H9 (cell line): ENCODE data around the gene CCDC57. TPM values are rescaled to one million over a fixed set of nuclear protein-coding genes. Genes with fewer than 3 reads are reported as not detected.

Experiments
- DNase-seq: peaks from one replicate; pipeline ENCODE4 v3.0.0-alpha.2; 2017
- H2AFZ ChIP-seq: one replicate; pipeline ENCODE4 v1.6.1; 2013; ENCODE audit warnings: mild to moderate bottlenecking, low read length, control low read depth, moderate library complexity
- H2AK5ac ChIP-seq: 2 replicates; pipeline ENCODE4 v1.6.1; 2013; ENCODE audit warnings: low read length, control low read depth, mixed read lengths; ENCODE audit not compliant: insufficient read length
- H2BK120ac ChIP-seq: one replicate; pipeline ENCODE4 v1.6.1; 2013; ENCODE audit warnings: low read depth, mild to moderate bottlenecking, low read length, control low read depth, inconsistent platforms; ENCODE audit not compliant: poor library complexity, severe bottlenecking
- H2BK12ac ChIP-seq: 2 replicates; pipeline ENCODE4 v1.6.1; 2013; ENCODE audit warnings: low read length, control low read depth, mixed read lengths, low read depth; ENCODE audit not compliant: insufficient read length
- H2BK15ac ChIP-seq: 2 replicates; pipeline ENCODE4 v1.6.1; 2013; ENCODE audit warnings: low read depth, low read length, control low read depth
- H2BK20ac ChIP-seq: one replicate; pipeline ENCODE4 v1.6.1; 2013; ENCODE audit warnings: low read depth, mild to moderate bottlenecking, low read length, control low read depth, inconsistent platforms; ENCODE audit not compliant: poor library complexity, severe bottlenecking
- H2BK5ac ChIP-seq: 2 replicates; pipeline ENCODE4 v1.6.1; 2013; ENCODE audit warnings: low read length, control low read depth, mixed read lengths; ENCODE audit not compliant: insufficient read length
- H3K14ac ChIP-seq: 2 replicates; pipeline ENCODE4 v1.6.1; 2013; ENCODE audit warnings: low read length, control low read depth; ENCODE audit not compliant: insufficient read depth
- H3K18ac ChIP-seq: 2 replicates; pipeline ENCODE4 v1.6.1; 2013; ENCODE audit warnings: low read depth, mild to moderate bottlenecking, mixed read lengths, low read length, control low read depth; ENCODE audit not compliant: insufficient read length
- H3K23ac ChIP-seq: 2 replicates; pipeline ENCODE4 v1.6.1; 2013; ENCODE audit warnings: low read length, control low read depth, mixed read lengths, low read depth; ENCODE audit not compliant: insufficient read length
- H3K23me2 ChIP-seq: 2 replicates; pipeline ENCODE4 v1.6.1; 2013; ENCODE audit warnings: low read depth, mild to moderate bottlenecking, mixed read lengths, low read length, control low read depth; ENCODE audit not compliant: insufficient read length, poor library complexity, severe bottlenecking
- H3K27ac ChIP-seq: 2 replicates; pipeline ENCODE4 v1.5.1; 2013; ENCODE audit warnings: low read length, control low read depth, mixed read lengths, low read depth; ENCODE audit not compliant: insufficient read length
- H3K27me3 ChIP-seq: 2 replicates; pipeline ENCODE4 v1.6.1; 2013; ENCODE audit warnings: low read length, control low read depth, inconsistent platforms; ENCODE audit not compliant: insufficient read depth
- H3K4ac ChIP-seq: 2 replicates; pipeline ENCODE4 v1.6.1; 2013; ENCODE audit warnings: low read depth, mild to moderate bottlenecking, control low read depth, inconsistent platforms, low read length, moderate library complexity
- H3K4me1 ChIP-seq: 2 replicates; pipeline ENCODE4 v1.6.1; 2013; ENCODE audit warnings: low read length, control low read depth, inconsistent platforms; ENCODE audit not compliant: insufficient read depth
- H3K4me2 ChIP-seq: 2 replicates; pipeline ENCODE4 v1.6.1; 2013; ENCODE audit warnings: low read length, control low read depth, mixed read lengths; ENCODE audit not compliant: insufficient read length, insufficient read depth
- H3K56ac ChIP-seq: 2 replicates; pipeline ENCODE4 v1.6.1; 2013; ENCODE audit warnings: low read depth, mild to moderate bottlenecking, mixed read lengths, low read length, control low read depth; ENCODE audit not compliant: insufficient read length
- H3K79me1 ChIP-seq: 2 replicates; pipeline ENCODE4 v1.6.1; 2013; ENCODE audit warnings: low read depth, mild to moderate bottlenecking, moderate library complexity, low read length, control low read depth, inconsistent platforms; ENCODE audit not compliant: insufficient read depth, poor library complexity, severe bottlenecking
- H3K79me2 ChIP-seq: 2 replicates; pipeline ENCODE4 v1.6.1; 2013; ENCODE audit warnings: low read length, control low read depth, inconsistent platforms; ENCODE audit not compliant: insufficient read depth
- H3K9ac ChIP-seq: 2 replicates; pipeline ENCODE4 v1.6.1; 2013; ENCODE audit warnings: low read length, control low read depth, mixed read lengths; ENCODE audit not compliant: insufficient read length; ENCODE audit errors: extremely low read depth
- H3K9me3 ChIP-seq: one replicate; pipeline ENCODE4 v1.6.1; 2013; ENCODE audit warnings: low read depth, low read length, inconsistent platforms; ENCODE audit not compliant: control insufficient read depth
- H3T11ph ChIP-seq: one replicate; pipeline ENCODE4 v1.6.1; 2013; ENCODE audit warnings: mild to moderate bottlenecking, low read length, control low read depth, inconsistent platforms
- H4K20me1 ChIP-seq: one replicate; pipeline ENCODE4 v1.6.1; 2013; ENCODE audit not compliant: control insufficient read depth, insufficient read length, insufficient read depth
- H4K5ac ChIP-seq: 2 replicates; pipeline ENCODE4 v1.6.1; 2013; ENCODE audit warnings: low read depth, mild to moderate bottlenecking, mixed read lengths, low read length, control low read depth; ENCODE audit not compliant: insufficient read length
- H4K8ac ChIP-seq: replicated peaks from 2 replicates; pipeline ENCODE4 v1.6.1; 2013; ENCODE audit warnings: low read length, control low read depth, mixed read lengths, low read depth; ENCODE audit not compliant: insufficient read length
- H4K91ac ChIP-seq: 2 replicates; pipeline ENCODE4 v1.6.1; 2013; ENCODE audit warnings: low read depth, mild to moderate bottlenecking, moderate library complexity, mixed read lengths, low read length, control low read depth; ENCODE audit not compliant: insufficient read length
- H3K27ac Mint-ChIP-seq, 3 experiments: 2 replicates in 2 of 3; 3 replicates in 1 of 3; pipeline ENCODE4 v1.8.0; 2020 to 2021; ENCODE audit warnings: mixed read lengths in 3 of 3, mild to moderate bottlenecking in 1 of 3, moderate library complexity in 1 of 3
- H3K27me3 Mint-ChIP-seq: 2 replicates; pipeline ENCODE4 v1.8.0; 2021; ENCODE audit warnings: low read depth, mild to moderate bottlenecking, moderate library complexity, mixed read lengths
- H3K36me3 Mint-ChIP-seq, 3 experiments: 2 replicates in 2 of 3; 3 replicates in 1 of 3; pipeline ENCODE4 v1.8.0; 2020 to 2021; ENCODE audit warnings: low read depth in 3 of 3, mixed read lengths in 3 of 3; ENCODE audit not compliant: insufficient read depth in 1 of 3
- H3K4me1 Mint-ChIP-seq, 2 experiments: 2 replicates each; pipeline ENCODE4 v1.8.0; 2020; ENCODE audit warnings: mixed read lengths in 2 of 2
- H3K4me3 Mint-ChIP-seq, 2 experiments: 2 replicates in 1 of 2; 3 replicates in 1 of 2; pipeline ENCODE4 v1.8.0; 2020 to 2021; ENCODE audit warnings: mild to moderate bottlenecking in 2 of 2, mixed read lengths in 2 of 2, moderate library complexity in 1 of 2
- H3K9me3 Mint-ChIP-seq, 2 experiments: 2 replicates in 1 of 2; 3 replicates in 1 of 2; pipeline ENCODE4 v1.8.0; 2020; ENCODE audit warnings: mild to moderate bottlenecking in 2 of 2, mixed read lengths in 2 of 2, moderate library complexity in 1 of 2
- CTCF ChIP-seq: fragments of 200-600 bp; sonication (generic); conservative IDR thresholded peaks from 3 replicates; pipeline ENCODE4 v1.8.0; 2021; ENCODE audit warnings: antibody characterized with exemption, mild to moderate bottlenecking
- WGBS: extraction: QIAGEN DNeasy Blood & Tissue Kit; methylation state at CpG from one replicate; pipeline ENCODE4 v1.1.7; 2013; ENCODE audit warnings: missing lambda C conversion rate, low lambda C conversion rate, mixed read lengths; ENCODE audit not compliant: insufficient read length; ENCODE audit errors: extremely low coverage; 5-methylcytosine and 5-hydroxymethylcytosine counted together
- total RNA-seq: library from RNA; stranded (reverse); gene quantifications from 2 replicates; pipeline ENCODE4 v1.2.1, GENCODE V29; 2021

Gene CCDC57
- total RNA-seq, 1 experiment from 2014 or later: 11.0 TPM

DNA sequence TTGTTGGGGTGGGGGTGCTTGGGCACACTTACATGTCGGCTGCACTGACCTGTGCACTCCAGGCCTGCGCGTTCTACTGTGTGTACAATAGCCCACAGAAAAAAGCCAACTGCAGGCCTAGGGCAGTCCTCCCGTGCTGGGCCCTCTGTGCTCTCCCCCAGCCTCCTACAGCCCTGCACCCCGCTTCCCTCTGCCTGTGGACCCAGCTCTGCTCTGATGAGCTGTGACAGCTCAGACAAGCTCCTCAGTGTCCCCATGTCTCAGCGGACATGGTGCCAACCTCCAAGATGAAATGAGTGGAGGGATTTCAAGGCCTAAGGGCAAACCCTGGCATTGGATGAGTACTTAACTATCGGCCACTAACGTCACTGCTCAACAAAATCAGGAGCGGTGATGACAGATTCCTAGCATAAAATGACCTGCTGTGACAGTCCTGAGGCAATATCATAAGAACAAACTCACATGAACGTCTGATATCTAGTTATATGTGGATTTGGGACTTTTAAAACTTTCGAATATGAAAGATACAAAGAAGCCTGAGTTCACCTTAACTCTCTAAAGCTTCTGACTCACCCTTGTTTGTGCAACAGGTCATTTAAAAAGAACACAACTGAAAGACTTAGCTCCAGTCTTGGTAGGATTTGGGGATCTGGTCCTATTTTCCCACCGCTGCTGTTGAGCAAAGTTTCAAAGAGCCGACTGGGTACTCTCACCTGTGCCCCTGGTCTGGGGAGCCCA is 34.7 kb downstream of the CCDC57 start:
- Histone ChIP-seq H2BK20ac (no peak overlapping the region), H2BK5ac (no peak overlapping the region), H3K4me1 (peaks cover 3% of the 10 kb centered on the region), H3K56ac (no peak overlapping the region), H4K8ac (no peak overlapping the region), H3K18ac (no peak overlapping the region), H3K9ac (no peak overlapping the region), H2AK5ac (no peak overlapping the region), H3K4me2 (no peak overlapping the region), H2BK12ac (no peak overlapping the region), H3K27me3 (peaks cover 56% of the 10 kb centered on the region), H3T11ph (no peak overlapping the region), H3K23me2 (no peaks in the 10 kb centered on the region), H3K27ac (no peak overlapping the region), H3K79me1 (no peaks in the 10 kb centered on the region), H4K5ac (no peak overlapping the region), H2BK15ac (no peak overlapping the region), H2BK120ac (no peak overlapping the region), H3K14ac (no peak overlapping the region), H3K79me2 (no peaks in the 10 kb centered on the region), H4K20me1 (no peaks in the 10 kb centered on the region), H4K91ac (no peak overlapping the region), H3K23ac (no peak overlapping the region), H3K9me3 (no peaks in the 10 kb centered on the region), H3K4ac (no peak overlapping the region), H2AFZ (no peak overlapping the region)
- TF ChIP-seq CTCF: no peak
- Mint-ChIP-seq H3K27ac (no peak overlapping the region), H3K36me3 (peaks cover 4 to 12% (median 10%) of the 10 kb centered on the region in 3 experiments), H3K27me3 (peaks cover 95% of the 10 kb centered on the region), H3K4me3 (no peak overlapping the region), H3K9me3 (no peaks in the 10 kb centered on the region; a peak in 1 of 5 replicates), H3K4me1 (peaks cover 30 to 33% of the 10 kb centered on the region in 2 experiments)
- DNase-seq: no peak
- no CpG with 5 or more reads among the region's 13 CpGs for WGBS
